GM18511 (cell line): ENCODE results near the gene PATJ.
"Not testable (repeated sequence)": the region's sequence is repeated elsewhere in the genome, so short reads cannot be mapped to it uniquely, and the experiment has no call there.

Experiments
- ATAC-seq: cut with Tn5 transposase; IDR thresholded peaks from one replicate; pipeline ENCODE4 v1.9.1; 2021; ENCODE audit warnings: mild to moderate bottlenecking, moderate library complexity; ENCODE audit not compliant: unreplicated experiment

The PATJ gene, protein sequence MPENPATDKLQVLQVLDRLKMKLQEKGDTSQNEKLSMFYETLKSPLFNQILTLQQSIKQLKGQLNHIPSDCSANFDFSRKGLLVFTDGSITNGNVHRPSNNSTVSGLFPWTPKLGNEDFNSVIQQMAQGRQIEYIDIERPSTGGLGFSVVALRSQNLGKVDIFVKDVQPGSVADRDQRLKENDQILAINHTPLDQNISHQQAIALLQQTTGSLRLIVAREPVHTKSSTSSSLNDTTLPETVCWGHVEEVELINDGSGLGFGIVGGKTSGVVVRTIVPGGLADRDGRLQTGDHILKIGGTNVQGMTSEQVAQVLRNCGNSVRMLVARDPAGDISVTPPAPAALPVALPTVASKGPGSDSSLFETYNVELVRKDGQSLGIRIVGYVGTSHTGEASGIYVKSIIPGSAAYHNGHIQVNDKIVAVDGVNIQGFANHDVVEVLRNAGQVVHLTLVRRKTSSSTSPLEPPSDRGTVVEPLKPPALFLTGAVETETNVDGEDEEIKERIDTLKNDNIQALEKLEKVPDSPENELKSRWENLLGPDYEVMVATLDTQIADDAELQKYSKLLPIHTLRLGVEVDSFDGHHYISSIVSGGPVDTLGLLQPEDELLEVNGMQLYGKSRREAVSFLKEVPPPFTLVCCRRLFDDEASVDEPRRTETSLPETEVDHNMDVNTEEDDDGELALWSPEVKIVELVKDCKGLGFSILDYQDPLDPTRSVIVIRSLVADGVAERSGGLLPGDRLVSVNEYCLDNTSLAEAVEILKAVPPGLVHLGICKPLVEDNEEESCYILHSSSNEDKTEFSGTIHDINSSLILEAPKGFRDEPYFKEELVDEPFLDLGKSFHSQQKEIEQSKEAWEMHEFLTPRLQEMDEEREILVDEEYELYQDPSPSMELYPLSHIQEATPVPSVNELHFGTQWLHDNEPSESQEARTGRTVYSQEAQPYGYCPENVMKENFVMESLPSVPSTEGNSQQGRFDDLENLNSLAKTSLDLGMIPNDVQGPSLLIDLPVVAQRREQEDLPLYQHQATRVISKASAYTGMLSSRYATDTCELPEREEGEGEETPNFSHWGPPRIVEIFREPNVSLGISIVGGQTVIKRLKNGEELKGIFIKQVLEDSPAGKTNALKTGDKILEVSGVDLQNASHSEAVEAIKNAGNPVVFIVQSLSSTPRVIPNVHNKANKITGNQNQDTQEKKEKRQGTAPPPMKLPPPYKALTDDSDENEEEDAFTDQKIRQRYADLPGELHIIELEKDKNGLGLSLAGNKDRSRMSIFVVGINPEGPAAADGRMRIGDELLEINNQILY (N-terminal part only)

DNA sequence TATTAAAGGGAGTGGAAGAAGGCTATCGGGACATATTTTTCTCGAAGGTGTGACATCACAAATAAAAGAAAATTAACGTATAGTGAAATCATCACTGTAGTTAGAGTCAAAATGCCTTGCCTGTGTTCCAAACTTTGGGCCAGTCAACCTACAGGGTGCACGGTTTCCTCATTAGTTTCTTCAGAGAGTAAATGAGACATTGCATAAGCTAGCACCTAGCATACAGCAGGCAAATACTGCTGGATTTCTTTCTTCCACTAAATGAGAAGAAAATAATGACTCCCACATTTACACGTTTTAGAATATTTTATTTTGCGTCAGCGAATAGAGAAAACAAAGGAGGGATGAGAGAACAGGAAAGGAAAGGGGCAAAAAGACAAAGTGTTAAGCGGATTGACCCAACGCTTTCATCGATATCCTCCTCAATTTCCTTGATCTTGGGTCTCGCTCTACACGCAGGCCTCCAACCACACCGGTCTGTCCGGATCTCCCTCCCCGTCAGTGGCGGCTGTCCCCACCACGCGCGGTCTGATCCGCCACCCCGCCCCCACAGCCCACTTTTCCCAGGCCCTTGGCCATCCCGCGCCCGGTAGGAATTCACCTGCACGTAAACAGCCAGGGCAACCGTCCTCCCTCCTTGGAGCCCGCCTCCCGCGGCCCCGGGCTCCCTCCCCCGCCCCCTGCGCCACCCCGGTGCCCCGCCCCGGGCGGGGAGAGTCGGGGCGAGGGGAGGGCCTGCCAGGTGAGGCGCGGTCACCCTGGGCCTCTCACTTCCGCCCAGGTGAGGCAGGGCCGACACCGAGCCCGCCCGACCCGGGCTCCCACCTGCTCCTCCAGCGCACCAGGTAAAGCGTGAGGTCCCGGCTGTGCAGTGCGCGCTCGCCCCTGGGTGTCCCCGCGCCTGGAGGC, at the start of gene PATJ:
PATJ (plus strand) TSS at position 770 of the 909 bp plus-strand sequence. CDS start 20,413 bp downstream, outside the sequence.
- peak; percentile 83 for ATAC-seq

DNA sequence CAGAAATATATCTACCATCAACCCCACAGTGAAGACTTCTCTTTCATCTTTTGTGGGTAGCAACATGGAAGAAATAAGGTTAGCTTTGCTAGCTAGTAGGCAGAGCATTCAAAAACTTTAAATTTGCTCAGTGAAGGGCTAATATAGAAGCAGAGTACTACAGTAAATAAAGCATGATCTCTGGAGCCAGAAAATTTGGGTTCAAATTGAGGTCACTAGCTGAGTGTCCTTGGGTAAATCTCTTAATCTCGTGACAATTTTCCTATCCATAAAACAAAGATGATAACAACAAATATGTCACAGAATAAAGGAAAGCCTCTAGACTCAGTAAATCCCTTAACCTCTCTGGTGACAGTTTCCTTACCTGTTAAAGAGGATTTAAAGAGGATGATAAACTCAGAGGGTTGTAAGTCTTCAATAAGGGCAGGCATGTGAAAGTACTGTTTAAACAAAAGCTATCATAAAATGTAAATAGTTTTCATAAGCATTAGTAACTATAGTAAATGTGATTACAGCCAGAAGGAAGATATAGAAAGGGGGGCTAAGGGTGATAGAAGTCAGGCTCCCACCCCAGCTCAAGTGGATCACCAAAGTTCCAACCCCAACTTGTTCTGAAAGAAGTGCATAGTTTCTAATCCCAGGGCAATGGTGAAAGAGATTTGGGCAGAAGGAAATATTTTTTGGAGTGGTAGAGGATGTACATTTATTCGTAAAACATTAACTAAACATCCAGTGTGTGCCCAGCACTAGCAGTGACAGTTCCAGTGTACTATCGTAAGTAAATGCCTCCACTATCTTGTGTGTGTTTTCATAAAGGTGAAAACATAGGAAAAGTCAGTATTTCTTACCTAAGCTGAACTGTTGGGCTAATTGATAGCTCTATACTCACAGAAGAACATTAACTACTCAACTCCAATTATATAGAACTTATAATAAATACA, 42.1 kb upstream of the PATJ start:
- no peak for ATAC-seq

DNA sequence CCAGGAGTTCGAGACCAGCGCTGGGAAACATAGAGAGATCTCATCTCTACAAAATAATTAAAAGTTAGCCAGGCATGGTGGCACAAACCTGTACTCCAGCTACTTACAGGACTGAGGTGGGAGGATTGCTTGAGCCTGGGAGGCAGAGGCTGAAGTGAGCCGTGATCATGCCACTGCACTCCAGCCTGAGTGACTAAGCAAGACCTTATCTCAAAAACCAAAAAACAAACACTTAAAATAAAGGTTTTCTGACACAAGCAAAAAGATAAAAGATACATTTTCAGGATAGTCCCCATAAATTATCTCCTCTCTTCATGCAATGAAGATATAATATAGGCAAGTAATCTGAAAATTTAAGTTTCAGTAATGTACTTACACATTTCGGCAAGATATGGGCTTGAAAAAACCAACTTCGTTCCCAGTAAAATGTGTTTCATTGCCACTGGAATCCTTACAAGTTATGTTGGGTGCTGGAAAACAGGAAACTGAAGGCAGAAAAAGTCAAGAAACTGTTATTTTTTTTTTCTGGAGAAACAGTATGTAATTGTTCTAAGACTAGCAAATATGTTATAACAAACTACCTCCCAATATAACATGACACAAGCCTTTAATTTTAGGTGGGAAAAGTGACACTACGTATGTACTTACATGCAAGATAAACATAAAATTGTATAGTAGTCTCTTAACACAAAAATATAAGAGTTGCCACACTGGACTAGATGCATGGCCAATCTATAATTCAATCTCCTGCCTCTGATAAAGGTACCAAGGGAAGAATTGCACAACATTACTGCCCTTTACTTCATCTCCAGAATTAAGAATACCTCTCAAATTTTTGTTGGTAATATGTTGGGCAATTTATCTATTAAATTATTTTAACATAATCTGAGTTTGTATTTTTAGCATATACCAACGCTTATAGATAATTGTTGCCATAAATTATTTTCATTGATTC, 33.0 kb upstream of the PATJ start:
- ATAC-seq = no peak

DNA sequence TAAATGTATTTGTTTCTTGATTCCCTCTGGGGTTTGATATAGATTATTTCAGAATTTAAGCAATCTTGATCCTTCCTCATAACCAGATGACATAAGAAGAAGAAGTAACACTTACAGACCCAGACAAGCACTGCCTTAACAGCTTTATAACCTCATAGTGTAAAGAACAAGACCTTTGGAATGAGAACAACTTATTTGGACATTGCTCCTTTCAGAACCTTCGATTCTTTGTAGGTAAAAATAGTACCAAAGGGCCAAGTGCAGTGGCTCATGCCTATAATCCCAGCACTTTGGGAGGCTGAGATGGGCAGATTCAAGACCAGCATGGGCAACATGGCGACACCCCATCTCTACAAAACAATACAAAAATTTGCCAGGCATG, 32.4 kb upstream of the PATJ start:
- no peak for ATAC-seq

DNA sequence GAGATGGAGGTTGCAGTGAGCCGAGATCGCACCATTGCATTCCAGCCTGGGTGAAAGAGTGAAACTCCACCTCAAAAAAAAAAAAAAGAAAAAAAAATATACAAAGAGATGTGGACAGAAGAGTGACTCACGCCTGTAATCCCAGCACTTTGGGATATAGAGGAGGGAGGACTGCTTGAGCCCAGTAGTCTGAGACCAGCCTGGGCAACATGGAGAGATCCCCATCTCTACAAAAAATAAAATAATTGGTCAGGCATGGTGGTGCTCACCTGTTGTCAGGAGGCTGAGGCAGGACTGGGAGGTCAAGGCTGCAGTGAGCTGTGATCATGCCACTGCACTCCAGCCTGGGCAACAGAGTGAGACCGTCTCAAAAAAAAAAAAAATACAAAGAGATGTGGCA, 31.0 kb upstream of the PATJ start:
- ATAC-seq = not testable (repeated sequence)

DNA sequence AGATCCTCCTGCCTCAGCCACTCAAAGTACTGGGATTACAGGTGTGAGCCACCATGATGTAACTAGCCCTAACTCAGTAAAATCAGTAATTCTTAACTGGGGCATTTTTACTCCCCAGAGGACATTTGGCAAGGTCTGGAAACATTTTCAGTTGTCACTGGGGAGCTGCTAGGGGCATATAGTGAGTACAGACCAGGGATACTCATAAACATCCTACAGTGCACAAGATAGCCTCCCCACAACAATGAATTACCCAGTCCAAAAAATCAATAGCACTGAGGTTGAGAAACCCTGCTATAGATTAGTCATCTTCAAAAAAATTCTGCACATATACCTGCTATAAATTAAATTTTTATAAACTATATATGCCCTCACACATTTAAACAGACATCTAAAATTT, 30.3 kb upstream of the PATJ start:
- ATAC-seq = no peak

DNA sequence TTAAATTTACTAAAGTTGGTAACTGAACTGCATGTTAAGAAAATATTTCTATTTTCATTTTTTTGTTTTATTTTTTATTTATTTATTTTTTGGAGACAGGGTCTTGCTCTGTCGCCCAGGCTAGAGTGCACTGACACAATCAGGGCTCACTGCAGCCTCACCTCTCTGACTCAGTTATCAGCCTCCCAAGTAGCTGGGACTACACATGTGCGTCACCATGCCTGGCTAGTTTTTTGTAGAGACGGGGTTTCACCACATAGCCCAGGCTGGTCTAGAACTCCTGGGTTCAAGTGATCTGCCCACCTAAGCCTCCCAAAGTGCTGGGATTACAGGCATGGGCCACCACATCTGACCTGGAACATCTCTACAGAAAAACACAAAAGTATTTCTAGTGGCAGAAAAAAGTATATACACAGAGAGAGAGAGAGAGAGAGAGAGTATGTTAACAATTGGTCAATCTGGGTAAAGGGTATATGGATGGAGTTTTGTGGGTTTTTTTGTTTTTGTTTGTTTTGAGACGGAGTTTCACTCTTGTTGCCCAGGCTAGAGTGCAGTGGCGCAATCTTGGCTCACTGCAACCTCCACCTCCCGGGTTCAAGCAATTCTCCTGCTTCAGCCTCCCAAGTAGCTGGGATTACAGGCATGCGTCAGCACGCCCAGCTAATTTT, 23.1 kb upstream of the PATJ start:
- ATAC-seq = not testable (repeated sequence)

DNA sequence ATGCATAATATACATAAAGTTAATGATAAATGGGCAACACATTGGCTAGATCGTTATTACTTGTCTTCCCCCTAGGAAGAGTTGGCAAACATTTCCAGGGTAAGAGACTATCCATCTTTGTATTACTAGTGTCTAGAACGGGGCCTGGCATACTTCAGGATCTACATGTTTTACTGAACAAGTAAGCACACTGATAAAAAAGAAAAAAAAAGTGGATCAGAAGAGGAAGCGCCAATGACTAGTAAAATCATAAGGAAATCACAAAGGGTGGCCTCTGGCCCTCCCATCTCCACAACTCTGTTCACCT, 17.8 kb upstream of the PATJ start:
- no peak for ATAC-seq

DNA sequence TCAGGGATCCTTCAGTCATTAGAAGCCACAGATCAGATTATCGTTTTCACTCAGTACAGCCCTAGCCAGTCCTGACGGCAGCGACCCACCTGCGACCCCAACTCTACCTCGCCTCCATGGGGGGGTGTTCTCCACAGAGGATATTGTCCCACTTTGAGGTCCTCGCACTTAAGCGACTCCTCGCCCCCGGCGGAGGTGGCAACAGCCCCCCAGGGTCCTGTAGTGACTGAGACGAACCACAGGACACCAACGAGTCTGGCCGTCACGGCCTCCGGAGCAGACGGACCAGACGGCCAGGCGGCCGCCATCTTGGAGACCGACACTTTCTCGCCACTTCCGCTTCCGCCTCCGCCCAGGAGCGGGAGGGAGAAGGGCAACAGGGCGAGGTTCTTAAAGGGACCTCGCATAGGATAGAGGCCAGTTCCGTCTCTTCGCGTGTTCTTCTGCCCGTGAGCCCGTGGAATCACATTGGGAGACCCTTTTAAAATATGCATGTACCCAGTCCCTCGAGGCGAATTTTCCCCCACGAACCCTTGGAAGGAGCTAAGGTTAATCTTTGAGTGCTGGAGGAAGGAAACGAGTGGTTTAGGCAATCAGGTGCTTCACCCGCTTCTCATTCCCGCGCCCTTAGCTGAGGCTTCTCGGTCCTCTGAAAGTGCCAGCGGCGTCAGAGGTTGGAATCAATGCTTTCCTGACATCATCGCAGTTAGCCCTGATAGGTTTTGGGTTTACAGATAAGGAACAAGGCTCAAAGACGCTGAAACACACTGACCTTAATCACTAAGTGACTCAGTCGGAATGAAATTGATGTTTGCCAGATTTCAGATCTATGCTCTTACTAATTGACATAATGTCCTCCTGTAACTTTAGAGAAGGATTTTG, 17.2 kb upstream of the PATJ start, which contains the start of gene TM2D1:
TM2D1 (minus strand) TSS at position 329 of the 882 bp plus-strand sequence; CDS start at position 308, 21 bp downstream.
- peak; percentile 100 for ATAC-seq

DNA sequence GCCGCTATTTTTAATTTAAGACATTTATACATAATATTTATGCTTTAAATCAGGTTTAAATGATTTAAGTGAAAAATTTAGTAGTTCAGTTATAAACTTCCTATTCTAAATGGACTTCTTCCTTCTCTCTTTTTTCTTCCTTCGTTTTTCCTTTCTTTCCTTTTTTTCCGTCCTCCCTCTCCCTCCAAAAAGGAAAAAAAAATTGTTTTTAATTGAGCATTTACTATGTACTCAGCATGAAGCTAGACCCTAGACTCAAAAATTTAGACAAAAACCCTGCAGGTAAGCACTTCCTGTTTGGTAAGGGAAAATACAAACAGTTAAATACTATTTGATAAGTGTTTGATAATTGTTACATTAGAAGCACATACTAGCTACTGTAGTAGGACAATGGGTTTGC, 14.7 kb upstream of the PATJ start:
- ATAC-seq = no peak

DNA sequence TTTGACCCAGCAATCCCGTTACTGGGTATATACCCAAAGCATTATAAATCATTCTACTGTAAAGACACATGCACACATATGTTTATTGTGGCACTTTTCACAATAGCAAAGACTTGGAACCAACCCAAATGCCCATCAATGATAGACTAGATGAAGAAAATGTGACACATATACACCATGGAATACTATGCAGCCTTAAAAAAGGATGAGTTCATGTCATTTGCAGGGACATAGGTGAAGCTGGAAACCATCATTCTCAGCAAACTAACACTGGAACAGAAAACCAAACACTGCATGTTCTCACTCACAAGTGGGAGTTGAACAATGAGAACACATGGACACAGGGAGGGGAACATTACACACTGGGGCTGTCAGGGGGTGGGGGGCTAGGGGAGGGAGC, 11.6 kb upstream of the PATJ start:
- not testable (repeated sequence) for ATAC-seq

DNA sequence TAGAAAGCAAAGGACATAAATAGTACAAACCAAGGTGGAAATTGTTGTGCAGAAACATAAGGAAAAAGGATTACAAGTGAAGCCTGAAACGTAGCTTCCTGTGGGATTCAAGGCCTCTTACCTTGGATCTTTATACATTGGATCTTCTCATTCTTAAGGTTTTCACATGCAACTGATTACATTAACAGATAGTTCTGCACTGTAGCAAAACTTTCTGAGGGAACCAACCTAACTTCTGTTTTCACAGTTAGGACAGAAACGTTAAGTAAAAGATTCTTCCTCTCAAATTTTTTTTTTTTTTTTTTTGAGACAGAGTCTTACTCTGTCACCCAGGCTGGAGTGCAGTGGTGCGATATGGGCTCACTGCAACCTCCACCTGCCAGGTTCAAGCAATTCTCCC, 9.6 kb upstream of the PATJ start:
- no peak for ATAC-seq

DNA sequence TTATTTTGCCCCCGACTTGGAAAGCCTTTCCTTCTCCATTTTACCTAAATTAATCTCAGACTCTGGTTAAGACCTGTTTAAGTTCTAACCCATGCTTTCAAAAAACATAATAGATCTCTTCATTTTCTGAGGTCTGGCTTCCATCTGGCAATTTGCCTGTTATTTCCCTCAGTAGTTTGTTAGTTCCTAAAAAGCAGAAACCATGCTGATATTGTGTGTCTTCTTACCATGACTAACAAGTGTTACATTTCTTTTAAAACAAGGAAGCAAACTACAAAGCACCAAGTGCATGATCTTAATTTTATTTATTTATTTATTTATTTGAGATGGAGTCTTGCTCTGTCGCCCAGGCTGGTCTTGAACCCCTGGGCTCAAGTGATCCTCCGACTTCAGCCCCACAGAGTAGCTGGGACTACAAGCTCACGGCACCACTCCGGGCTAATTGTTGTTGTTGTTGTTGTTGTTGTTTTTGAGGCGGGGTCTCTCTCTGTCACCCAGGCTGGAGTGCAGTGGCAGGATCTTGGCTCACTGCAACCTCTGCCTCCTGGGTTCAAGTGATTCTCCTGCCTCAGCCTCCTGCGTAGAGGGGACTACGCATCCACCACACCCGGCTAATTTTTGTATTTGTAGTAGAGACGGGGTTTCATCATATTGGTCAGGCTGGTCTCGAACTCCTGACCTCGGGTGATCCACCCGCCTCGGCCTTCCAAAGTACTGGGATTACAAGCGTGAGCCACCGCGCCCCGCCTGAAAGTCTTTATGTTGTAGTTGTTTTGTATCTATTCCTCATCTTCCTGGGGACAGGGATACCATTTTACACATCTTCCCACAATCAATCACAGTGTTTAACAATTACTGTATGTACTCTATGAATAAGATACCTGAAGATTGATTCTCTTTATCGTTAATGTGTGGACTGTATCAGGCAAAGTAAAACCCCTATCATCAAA, 1.3 kb upstream of the PATJ start:
- no peak for ATAC-seq

DNA sequence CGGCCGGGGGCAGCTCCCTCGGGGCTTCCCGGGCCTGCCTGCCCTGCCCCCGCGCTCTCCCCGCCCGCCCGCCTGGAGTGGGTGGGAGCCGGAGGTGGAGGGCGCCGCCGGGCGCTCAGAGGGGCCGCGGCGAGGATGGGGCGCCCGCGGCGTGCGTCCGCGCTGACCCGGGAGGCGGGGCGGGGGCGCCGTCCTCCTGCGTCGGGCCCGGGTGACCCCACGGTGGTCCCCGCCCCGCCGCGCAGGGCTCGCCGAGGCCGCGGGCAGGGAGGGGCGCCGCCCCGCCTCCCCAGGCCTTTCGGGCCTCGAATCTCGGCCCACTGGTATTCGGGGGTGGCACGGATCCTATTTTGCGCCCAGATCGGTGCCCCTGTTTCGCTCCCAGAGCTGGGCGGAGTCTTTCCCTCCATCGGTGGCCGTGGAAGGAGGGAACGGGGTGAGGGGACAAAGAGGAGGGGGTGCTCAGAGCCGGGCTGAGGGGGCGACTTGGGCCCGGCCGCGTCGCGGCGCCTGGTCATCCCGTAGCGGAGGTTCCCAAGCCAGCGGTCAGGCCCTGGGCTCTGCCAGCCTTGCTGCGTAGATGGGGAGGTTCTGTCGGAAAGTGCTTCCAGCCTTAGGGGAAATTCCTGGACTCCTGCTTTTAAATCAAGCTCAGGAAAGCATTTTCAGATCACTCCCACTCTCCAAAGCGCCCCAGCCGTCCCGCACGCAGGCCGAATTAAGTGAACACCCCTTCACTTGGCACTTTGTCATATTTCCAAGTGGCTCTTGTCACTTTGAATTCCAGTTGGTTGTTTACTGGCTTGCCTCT, 545 bp downstream of the PATJ start:
- ATAC-seq = peak; percentile 67

DNA sequence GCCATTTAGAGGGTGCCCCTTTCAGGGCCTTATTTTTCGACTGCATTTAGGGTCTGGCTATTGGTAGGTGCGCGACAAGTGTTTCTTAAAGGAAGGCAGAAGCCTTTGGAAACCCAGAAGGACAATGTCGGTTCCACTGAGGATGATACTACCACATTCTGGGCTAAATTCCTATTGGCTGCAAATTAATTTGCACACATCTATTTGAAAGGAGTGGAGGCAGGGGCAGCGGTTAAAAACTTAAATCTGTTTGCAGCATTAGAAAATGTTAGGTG, 1.1 kb downstream of the PATJ start:
- no peak for ATAC-seq
